ENCODE measurements around the gene TANGO2. TPM values are rescaled to one million over a fixed set of nuclear protein-coding genes. Genes with fewer than 3 reads are reported as not detected.

TANGO2 gene
- total and polyA plus RNA-seq, 9 of the 15 experiments (the other 6 are each of a cell fraction or from before 2014, with no cell fraction given) = 15.5 to 94.9 (median 70.1) TPM

GRCh38 chr22:20111045-20111688 is 90.3 kb downstream of the TANGO2 start (continued):
- TF ChIP-seq ZNF398 (CRISPR knock-in tag; IDR thresholded peaks at IDR 0.05) (no peak), HSF4 (CRISPR knock-in tag; IDR thresholded peaks at IDR 0.05; ENCODE audit: borderline replicate concordance) (no peak), TOE1 (IDR thresholded peaks at IDR 0.05; ENCODE audit: borderline replicate concordance) (no peak), TOE1 (CRISPR knock-in tag; IDR thresholded peaks at IDR 0.05; ENCODE audit: borderline replicate concordance, low read depth) (no peak), CUX1 (CRISPR knock-in tag; IDR thresholded peaks at IDR 0.05) (no peak), GATAD2B (IDR thresholded peaks at IDR 0.05; ENCODE audit: borderline replicate concordance) (no peak), ATF2 (CRISPR knock-in tag; IDR thresholded peaks at IDR 0.05) (no peak), ELF4 (CRISPR knock-in tag; IDR thresholded peaks at IDR 0.05) (no peak; the same call in 1 of the 2 replicates), NFIX (CRISPR knock-in tag; IDR thresholded peaks at IDR 0.05; ENCODE audit: low read depth) (no peak)
- TF ChIP-seq, protein P1, sequence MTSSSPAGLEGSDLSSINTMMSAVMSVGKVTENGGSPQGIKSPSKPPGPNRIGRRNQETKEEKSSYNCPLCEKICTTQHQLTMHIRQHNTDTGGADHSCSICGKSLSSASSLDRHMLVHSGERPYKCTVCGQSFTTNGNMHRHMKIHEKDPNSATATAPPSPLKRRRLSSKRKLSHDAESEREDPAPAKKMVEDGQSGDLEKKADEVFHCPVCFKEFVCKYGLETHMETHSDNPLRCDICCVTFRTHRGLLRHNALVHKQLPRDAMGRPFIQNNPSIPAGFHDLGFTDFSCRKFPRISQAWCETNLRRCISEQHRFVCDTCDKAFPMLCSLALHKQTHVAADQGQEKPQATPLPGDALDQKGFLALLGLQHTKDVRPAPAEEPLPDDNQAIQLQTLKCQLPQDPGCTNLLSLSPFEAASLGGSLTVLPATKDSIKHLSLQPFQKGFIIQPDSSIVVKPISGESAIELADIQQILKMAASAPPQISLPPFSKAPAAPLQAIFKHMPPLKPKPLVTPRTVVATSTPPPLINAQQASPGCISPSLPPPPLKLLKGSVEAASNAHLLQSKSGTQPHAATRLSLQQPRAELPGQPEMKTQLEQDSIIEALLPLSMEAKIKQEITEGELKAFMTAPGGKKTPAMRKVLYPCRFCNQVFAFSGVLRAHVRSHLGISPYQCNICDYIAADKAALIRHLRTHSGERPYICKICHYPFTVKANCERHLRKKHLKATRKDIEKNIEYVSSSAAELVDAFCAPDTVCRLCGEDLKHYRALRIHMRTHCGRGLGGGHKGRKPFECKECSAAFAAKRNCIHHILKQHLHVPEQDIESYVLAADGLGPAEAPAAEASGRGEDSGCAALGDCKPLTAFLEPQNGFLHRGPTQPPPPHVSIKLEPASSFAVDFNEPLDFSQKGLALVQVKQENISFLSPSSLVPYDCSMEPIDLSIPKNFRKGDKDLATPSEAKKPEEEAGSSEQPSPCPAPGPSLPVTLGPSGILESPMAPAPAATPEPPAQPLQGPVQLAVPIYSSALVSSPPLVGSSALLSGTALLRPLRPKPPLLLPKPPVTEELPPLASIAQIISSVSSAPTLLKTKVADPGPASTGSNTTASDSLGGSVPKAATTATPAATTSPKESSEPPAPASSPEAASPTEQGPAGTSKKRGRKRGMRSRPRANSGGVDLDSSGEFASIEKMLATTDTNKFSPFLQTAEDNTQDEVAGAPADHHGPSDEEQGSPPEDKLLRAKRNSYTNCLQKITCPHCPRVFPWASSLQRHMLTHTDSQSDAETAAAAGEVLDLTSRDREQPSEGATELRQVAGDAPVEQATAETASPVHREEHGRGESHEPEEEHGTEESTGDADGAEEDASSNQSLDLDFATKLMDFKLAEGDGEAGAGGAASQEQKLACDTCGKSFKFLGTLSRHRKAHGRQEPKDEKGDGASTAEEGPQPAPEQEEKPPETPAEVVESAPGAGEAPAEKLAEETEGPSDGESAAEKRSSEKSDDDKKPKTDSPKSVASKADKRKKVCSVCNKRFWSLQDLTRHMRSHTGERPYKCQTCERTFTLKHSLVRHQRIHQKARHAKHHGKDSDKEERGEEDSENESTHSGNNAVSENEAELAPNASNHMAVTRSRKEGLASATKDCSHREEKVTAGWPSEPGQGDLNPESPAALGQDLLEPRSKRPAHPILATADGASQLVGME (CRISPR knock-in tag; IDR thresholded peaks at IDR 0.05) = no peak

All from K562 (cell line).